Liver (tissue), 9 donors: ENCODE results near the gene CISTR. TPM values are rescaled to one million over a fixed set of nuclear protein-coding genes. Genes with fewer than 3 reads are reported as not detected.

Experiments used
- DNase-seq: peaks from one replicate; pipeline ENCODE4 v3.0.0-alpha.2; 2017; ENCODE audit warnings: low spot score
- H3K27ac ChIP-seq, 2 donors: one replicate each; pipeline ENCODE4 v1.7.0; 2013; ENCODE audit warnings: inconsistent platforms in 2 of 2, low read length in 2 of 2, control low read depth in 1 of 2, low read depth in 1 of 2, mild to moderate bottlenecking in 1 of 2
- H3K27me3 ChIP-seq, 4 donors: one replicate each; pipeline versions ENCODE4 v1.6.1 to v1.7.0; 2013; ENCODE audit warnings: low read length in 3 of 4, inconsistent platforms in 1 of 4, mild to moderate bottlenecking in 1 of 4, moderate library complexity in 1 of 4; ENCODE audit not compliant: control insufficient read depth in 4 of 4, insufficient read depth in 4 of 4
- H3K36me3 ChIP-seq, 4 donors: one replicate each; pipeline versions ENCODE4 v1.6.1 to v1.7.0; 2013; ENCODE audit warnings: low read length in 3 of 4, mild to moderate bottlenecking in 3 of 4, low read depth in 1 of 4, moderate library complexity in 1 of 4; ENCODE audit not compliant: control insufficient read depth in 4 of 4, insufficient read depth in 3 of 4
- H3K4me1 ChIP-seq, 4 donors: one replicate each; pipeline versions ENCODE4 v1.6.1 to v1.7.0; 2013; ENCODE audit warnings: low read length in 3 of 4, mild to moderate bottlenecking in 3 of 4, moderate library complexity in 1 of 4; ENCODE audit not compliant: control insufficient read depth in 4 of 4, insufficient read depth in 4 of 4
- H3K4me3 ChIP-seq, 3 donors: one replicate each; pipeline versions ENCODE4 v1.6.1 to v1.7.0; 2013; ENCODE audit warnings: low read length in 3 of 3, control low read depth in 1 of 3, low read depth in 1 of 3, mild to moderate bottlenecking in 1 of 3
- H3K9ac ChIP-seq, 2 donors: one replicate each; pipeline ENCODE4 v1.7.0; 2013; ENCODE audit warnings: low read length in 2 of 2, mild to moderate bottlenecking in 2 of 2, moderate library complexity in 2 of 2, control low read depth in 1 of 2, low read depth in 1 of 2
- H3K9me3 ChIP-seq, 4 donors: one replicate each; pipeline versions ENCODE4 v1.6.1 to v1.7.0; 2013; ENCODE audit warnings: low read length in 3 of 4; ENCODE audit not compliant: control insufficient read depth in 4 of 4
- ATF3 ChIP-seq: IDR thresholded peaks from 2 replicates; pipeline ENCODE4 v1.6.1; 2016; ENCODE audit warnings: antibody characterized with exemption
- CTCF ChIP-seq: fragments of 150-350 bp; IDR thresholded peaks from 2 replicates; pipeline ENCODE4 v1.5.1; 2017; ENCODE audit warnings: improper control_type of control experiment, low read depth, low read length; ENCODE audit not compliant: missing input control
- EGR1 ChIP-seq, 2 donors: IDR thresholded peaks; 2 replicates each; pipeline ENCODE4 v1.6.1; 2016 to 2018; ENCODE audit warnings: antibody characterized with exemption in 2 of 2, low read depth in 2 of 2
- FOXA1 ChIP-seq: IDR thresholded peaks from 2 replicates; pipeline ENCODE4 v1.6.1; 2016; ENCODE audit warnings: antibody characterized with exemption
- FOXA2 ChIP-seq: IDR thresholded peaks from 2 replicates; pipeline ENCODE4 v1.6.1; 2016; ENCODE audit warnings: antibody characterized with exemption
- GABPA ChIP-seq, 2 donors: IDR thresholded peaks in 1 of 2; conservative IDR thresholded peaks in 1 of 2; 2 replicates each; pipeline ENCODE4 v1.6.1; 2016; ENCODE audit warnings: antibody characterized with exemption in 2 of 2, mild to moderate bottlenecking in 1 of 2, moderate library complexity in 1 of 2
- HNF4A ChIP-seq, 2 donors: conservative IDR thresholded peaks; 2 replicates each; pipeline ENCODE4 v1.6.1; 2016; ENCODE audit warnings: antibody characterized with exemption in 2 of 2, mild to moderate bottlenecking in 2 of 2
- HNF4G ChIP-seq: IDR thresholded peaks from 2 replicates; pipeline ENCODE4 v1.6.1; 2016; ENCODE audit warnings: antibody characterized with exemption
- JUND ChIP-seq, 2 donors: IDR thresholded peaks; 2 replicates each; pipeline ENCODE4 v1.6.1; 2016; ENCODE audit warnings: antibody characterized with exemption in 2 of 2
- MAX ChIP-seq: IDR thresholded peaks from 2 replicates; pipeline ENCODE4 v1.6.1; 2016; ENCODE audit warnings: antibody characterized with exemption
- NR2F2 ChIP-seq: IDR thresholded peaks from 2 replicates; pipeline ENCODE4 v1.6.1; 2016; ENCODE audit warnings: antibody characterized with exemption
- RAD21 ChIP-seq, 2 donors: IDR thresholded peaks; 2 replicates each; pipeline ENCODE4 v1.6.1; 2016; ENCODE audit warnings: antibody characterized with exemption in 2 of 2, mild to moderate bottlenecking in 2 of 2
- REST ChIP-seq: IDR thresholded peaks from 2 replicates; pipeline ENCODE4 v1.6.1; 2016; ENCODE audit warnings: antibody characterized with exemption, mild to moderate bottlenecking
- RXRA ChIP-seq, 2 donors: IDR thresholded peaks; 2 replicates each; pipeline ENCODE4 v1.6.1; 2017 to 2018; ENCODE audit warnings: antibody characterized with exemption in 2 of 2, mild to moderate bottlenecking in 1 of 2
- SP1 ChIP-seq: IDR thresholded peaks from 2 replicates; pipeline ENCODE4 v1.6.1; 2018; ENCODE audit warnings: antibody characterized with exemption, mild to moderate bottlenecking
- TAF1 ChIP-seq: conservative IDR thresholded peaks from 2 replicates; pipeline ENCODE4 v1.6.1; 2016; ENCODE audit warnings: antibody characterized with exemption, mild to moderate bottlenecking
- YY1 ChIP-seq: IDR thresholded peaks from 2 replicates; pipeline ENCODE4 v1.6.1; 2016; ENCODE audit warnings: antibody characterized with exemption, mild to moderate bottlenecking
- ZBTB33 ChIP-seq: IDR thresholded peaks from 2 replicates; pipeline ENCODE4 v1.6.1; 2016; ENCODE audit warnings: antibody characterized with exemption
- WGBS: extraction: QIAGEN DNeasy Blood & Tissue Kit; methylation state at CpG from one replicate; pipeline ENCODE4 v1.1.7; 2013; 5-methylcytosine and 5-hydroxymethylcytosine counted together
- polyA plus RNA-seq, 2 donors: library from polyadenylated mRNA; stranded (reverse) in 1 of 2; unstranded in 1 of 2; fragments of 200-250 nt in 1 of 2; fragments of >200 nt in 1 of 2; fragmentation: Nextera tagmentation in 1 of 2; extraction: Ambion mirVana in 1 of 2; gene quantifications; one replicate each; pipeline versions ENCODE4 v1.2.1 to v1.2.3, GENCODE V29; 2013 to 2015
- total RNA-seq, 2 donors: library from RNA; depleted of rRNA; stranded (reverse); fragments of >200 nt; gene quantifications; one replicate each; pipeline ENCODE4 v1.2.3, GENCODE V29; 2014
- donor health status: healthy.
- donor health status: healthy.
- donor health status: healthy.
- donor health status: healthy.
- donor health status: healthy.

CISTR gene
- total and polyA plus RNA-seq, 4 donors = not detected

GRCh38 chr12:53754188-53754585 lies 2.4 kb upstream of the CISTR start:
- no peak overlapping the region for H3K27ac ChIP-seq
- TF ChIP-seq HNF4G (no peak), MAX (no peak), YY1 (no peak), GABPA (IDR thresholded peaks at IDR 0.05 in 1 of 2, conservative IDR thresholded peaks at IDR 0.05 in 1 of 2) (no peak), ATF3 (no peak), CTCF (no peak), REST (no peak), TAF1 (no peak), RAD21 (IDR thresholded peaks at IDR 0.05) (no peak), NR2F2 (no peak), FOXA1 (no peak), HNF4A (conservative IDR thresholded peaks at IDR 0.05) (no peak), JUND (IDR thresholded peaks at IDR 0.05) (no peak)
- WGBS = 43% methylated on average over 7 of the region's 7 CpGs

GRCh38 chr12:53752621-53753020 lies 842 bp upstream of the CISTR start:
- WGBS = 89% methylated on average over 3 of the region's 3 CpGs
- H3K4me1 ChIP-seq = peaks cover 10 to 15% (median 13%) of the 10 kb centered on the region in 4 donors

More at GRCh38 chr12:53754188-53754585, 2.4 kb upstream of the CISTR start:
- no peak for DNase-seq
- Histone ChIP-seq H3K9me3 (no peaks in the 10 kb centered on the region), H3K4me3 (no peak overlapping the region), H3K27me3 (peaks cover 0 to 18% (median 6%) of the 10 kb centered on the region in 4 donors), H3K9ac (no peak overlapping the region), H3K36me3 (no peaks in the 10 kb centered on the region), H3K4me1 (peaks cover 10 to 15% (median 13%) of the 10 kb centered on the region in 4 donors)

More at GRCh38 chr12:53752621-53753020, 842 bp upstream of the CISTR start:
- Histone ChIP-seq H3K4me3 (no peak overlapping the region), H3K9me3 (no peaks in the 10 kb centered on the region), H3K9ac (no peak overlapping the region), H3K36me3 (no peaks in the 10 kb centered on the region), H3K27me3 (peaks cover 0 to 19% (median 6%) of the 10 kb centered on the region in 4 donors), H3K27ac (no peak overlapping the region)
- no peak for DNase-seq
- TF ChIP-seq ZBTB33 = no peak
- no peak for TF ChIP-seq EGR1 (IDR thresholded peaks at IDR 0.05; ENCODE audit: low read depth in 2 of 2)
- TF ChIP-seq ATF3 = no peak
- TF ChIP-seq FOXA2 = no peak
- TF ChIP-seq SP1 = no peak
- no peak for TF ChIP-seq HNF4G
- no peak for TF ChIP-seq RAD21 (IDR thresholded peaks at IDR 0.05)
- TF ChIP-seq REST = no peak
- TF ChIP-seq HNF4A (conservative IDR thresholded peaks at IDR 0.05) = no peak
- TF ChIP-seq TAF1 = no peak
- no peak for TF ChIP-seq RXRA (IDR thresholded peaks at IDR 0.05)
